PC-3 (cell line): ENCODE data around the gene PLXNA2.

Experiments
- EZH2 ChIP-seq: fragments of 300-600 bp; sonication (generic); IDR thresholded peaks from one replicate; pipeline ENCODE4 v1.6.1; 2017; ENCODE audit warnings: antibody characterized with exemption, mild to moderate bottlenecking, low read length; ENCODE audit not compliant: unreplicated experiment
- TF ChIP-seq, protein P1 (sequence below): fragments of 300-600 bp; sonication (generic); conservative IDR thresholded peaks from 2 replicates; pipeline ENCODE4 v1.5.1; 2017; ENCODE audit warnings: antibody characterized with exemption, low read depth, mild to moderate bottlenecking, low read length

DNA sequence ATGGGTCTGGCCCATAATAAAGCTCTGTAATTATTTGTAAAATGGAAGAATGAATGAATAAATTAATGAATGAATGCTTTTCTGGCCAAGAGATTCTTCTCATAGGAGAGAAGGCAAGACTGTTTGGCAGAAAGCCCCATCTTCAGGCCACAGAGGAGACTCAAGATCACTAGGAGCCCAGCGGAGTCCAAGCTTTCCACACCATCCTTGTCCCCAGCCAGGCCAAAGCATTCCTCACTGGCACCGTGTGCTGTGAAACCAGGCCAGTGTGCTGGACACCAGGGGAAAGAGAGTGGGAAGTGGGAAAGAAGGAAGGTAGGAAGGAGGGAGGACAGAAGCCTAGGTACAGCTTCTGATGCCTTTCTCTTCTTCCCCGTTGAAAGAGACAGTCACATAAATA lies 86.4 kb downstream of the PLXNA2 start:
- TF ChIP-seq, protein P1, sequence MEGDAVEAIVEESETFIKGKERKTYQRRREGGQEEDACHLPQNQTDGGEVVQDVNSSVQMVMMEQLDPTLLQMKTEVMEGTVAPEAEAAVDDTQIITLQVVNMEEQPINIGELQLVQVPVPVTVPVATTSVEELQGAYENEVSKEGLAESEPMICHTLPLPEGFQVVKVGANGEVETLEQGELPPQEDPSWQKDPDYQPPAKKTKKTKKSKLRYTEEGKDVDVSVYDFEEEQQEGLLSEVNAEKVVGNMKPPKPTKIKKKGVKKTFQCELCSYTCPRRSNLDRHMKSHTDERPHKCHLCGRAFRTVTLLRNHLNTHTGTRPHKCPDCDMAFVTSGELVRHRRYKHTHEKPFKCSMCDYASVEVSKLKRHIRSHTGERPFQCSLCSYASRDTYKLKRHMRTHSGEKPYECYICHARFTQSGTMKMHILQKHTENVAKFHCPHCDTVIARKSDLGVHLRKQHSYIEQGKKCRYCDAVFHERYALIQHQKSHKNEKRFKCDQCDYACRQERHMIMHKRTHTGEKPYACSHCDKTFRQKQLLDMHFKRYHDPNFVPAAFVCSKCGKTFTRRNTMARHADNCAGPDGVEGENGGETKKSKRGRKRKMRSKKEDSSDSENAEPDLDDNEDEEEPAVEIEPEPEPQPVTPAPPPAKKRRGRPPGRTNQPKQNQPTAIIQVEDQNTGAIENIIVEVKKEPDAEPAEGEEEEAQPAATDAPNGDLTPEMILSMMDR, result no peak
- TF ChIP-seq EZH2, result no peak
